GM19438 (cell line): Measurements from ENCODE around the gene FBLN2.

Experiments
- ATAC-seq: cut with Tn5 transposase; IDR thresholded peaks from one replicate; pipeline ENCODE4 v1.9.1; 2021; ENCODE audit warnings: low read depth; ENCODE audit not compliant: unreplicated experiment

Gene FBLN2

DNA sequence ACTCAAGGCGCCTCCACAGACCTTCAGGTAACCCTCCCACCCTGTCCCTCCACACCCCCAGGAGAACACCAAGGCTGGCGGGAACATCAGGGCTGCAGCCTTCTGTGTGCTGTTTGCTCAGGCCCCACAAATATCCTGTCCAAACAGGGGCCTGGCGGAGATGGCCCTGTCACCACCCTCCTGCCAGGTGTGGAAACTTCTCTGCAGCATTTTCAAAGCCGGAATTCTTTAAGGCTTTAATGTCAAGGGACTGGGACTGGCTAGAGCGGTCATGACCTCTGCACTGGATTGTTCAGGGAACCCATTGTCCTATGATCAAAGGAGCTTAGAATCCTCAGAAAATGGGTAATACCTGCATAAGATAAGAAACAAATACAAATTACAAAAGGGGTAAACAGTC lies 46.6 kb downstream of the FBLN2 start:
- no peak for ATAC-seq

- ATAC-seq = no peak
Measured at GRCh38 chr3:13596426-13597205, 47.7 kb downstream of the FBLN2 start.

DNA sequence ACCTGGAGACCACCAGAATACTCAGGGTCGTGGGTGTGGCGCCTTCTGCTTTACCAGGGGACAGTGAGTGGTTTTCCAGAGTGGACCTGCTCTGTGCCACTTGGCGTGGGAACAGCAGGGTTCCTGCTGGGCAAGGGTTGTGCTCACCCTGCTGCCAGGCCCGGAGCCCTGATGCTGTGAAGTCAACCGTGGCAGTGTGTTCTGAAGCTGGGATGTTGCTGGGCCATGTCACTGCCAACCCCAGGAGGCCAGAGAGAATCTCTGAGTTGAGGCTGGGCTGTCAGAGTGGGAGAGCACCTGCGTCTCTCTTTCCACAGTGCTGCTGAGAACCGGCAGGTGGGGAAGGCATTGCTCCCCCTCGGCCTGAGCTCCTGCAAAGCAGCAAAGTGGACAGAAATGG lies 48.7 kb downstream of the FBLN2 start:
- no peak for ATAC-seq

DNA sequence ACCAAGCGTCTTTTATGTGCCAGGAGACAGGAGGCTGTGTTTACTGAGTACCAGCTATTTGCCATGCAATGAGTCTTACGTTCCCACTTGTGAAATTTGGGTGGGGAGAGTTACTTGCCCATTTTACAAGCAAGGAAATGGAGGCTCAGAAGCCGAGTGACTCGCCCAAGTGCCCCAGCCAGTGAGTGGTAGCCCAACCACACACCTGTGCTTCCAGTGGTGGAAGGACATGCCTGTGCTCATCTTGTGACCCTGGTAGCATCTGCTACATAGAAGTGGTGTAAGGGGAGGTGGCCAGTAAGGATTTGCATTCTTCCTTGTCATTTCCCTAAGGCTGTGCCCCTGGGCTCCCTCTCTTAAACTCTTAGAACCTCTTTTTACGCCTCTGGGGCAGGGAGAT lies 49.3 kb downstream of the FBLN2 start:
- no peak for ATAC-seq

GRCh38 chr3:13598926-13599886 lies 50.3 kb downstream of the FBLN2 start:
- ATAC-seq = no peak

DNA sequence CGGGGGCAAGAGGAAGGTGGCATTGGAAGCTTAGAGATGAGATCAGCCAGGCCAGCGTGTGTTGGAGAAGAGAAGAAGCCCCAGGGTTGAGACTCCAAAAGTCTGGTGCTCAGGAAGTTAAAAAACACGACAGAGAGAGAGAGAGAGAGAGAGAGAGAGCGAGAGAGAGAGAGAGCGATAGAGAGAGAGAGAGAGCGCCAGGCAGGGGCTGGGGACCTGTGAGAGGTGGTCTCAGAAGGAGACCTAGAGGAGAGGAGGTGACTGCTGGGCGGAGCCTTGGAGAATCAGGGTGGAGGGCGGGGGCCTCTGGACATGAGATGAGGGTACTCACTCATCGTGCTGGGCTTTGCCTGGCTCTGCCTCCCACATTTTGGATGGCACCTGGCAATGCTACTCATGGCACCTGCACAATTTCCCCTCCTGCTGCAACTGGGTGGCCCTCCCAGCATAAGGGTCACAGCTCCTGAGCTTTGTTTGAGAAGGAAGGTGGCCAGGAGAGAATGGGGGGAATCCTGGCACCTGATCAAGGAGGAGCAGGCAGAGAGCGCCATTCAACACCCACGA lies 51.0 kb downstream of the FBLN2 start:
- no peak for ATAC-seq

- ATAC-seq = no peak
Measured at GRCh38 chr3:13600950-13601691, 52.2 kb downstream of the FBLN2 start.

- no peak for ATAC-seq
Measured at GRCh38 chr3:13601692-13602080, 52.8 kb downstream of the FBLN2 start.

DNA sequence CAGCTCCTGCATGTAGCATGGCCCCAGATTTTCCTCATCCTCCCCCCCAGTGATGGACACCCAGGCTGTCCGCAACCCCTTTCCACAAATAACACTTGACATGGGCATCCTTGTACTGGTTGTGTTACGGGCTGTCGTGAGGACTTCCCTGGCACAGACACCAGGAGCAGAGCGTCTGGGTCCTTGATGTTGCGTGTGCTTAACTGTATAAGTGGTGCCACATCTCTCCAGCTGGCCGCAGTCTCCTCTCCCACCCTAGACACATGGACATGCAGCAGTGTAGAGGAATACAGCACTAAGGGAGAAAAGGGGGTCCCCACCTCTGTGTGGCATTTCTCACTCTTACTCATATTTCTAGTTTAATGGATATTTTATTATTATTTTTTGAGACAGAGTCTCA lies 56.6 kb downstream of the FBLN2 start:
- no peak for ATAC-seq

DNA sequence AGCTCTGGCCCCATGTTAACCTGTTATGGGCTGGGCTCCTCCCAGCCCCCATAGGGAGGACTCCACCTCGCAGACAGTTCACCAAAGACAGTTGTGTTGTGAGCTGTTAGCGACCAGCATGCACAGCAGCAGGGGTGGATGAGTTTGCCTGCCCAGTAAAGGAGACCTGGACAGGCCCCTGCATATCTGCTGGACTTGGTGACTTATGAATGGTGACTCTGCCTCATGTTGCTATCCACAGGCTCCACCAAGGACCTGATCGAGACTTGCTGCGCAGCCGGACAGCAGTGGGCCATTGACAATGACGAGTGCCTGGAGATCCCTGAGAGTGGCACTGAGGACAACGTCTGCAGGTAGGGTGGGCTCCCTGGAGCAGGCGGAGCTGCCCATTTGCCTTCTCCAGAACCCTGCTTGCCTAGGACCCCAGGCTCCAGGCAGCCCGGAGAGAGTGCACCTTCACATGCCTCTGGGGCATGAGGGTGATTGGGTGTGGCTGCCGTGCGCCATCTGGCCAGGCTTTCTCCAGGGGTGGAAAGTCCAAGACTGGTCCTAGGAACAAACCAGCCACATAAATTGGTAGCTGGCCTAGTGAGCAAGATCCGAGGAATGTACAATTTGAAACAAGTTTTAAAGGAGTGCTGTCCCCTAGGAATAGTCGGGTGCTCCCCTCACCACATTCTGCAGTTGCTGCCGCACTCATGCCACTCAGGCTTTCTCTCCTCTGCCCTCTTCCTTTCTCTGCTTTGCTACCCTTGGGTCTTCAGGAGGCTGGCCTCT lies 59.1 kb downstream of the FBLN2 start:
- no peak for ATAC-seq

- no peak for ATAC-seq
Measured at GRCh38 chr3:13608969-13609725, 60.2 kb downstream of the FBLN2 start.

GRCh38 chr3:13610006-13610570 lies 61.2 kb downstream of the FBLN2 start:
- no peak for ATAC-seq

DNA sequence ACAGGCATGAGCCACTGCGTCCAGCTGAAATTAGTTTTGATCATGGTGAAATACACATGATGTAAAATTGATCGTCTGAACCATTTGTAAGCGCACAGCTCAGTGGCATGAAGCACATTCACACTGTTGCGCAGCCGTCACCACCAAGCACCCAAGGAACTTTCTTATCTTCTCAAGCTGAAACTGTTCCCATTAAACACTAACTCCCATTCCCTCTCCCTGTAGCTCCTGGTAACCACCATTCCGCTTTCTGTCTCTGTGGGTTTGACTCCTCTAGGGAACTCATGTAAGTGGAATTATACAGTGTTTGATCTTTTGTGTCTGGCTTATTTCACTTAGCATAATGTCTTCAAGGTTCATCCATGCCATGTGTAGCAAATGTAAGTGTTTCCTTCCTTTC lies 62.3 kb downstream of the FBLN2 start:
- ATAC-seq = no peak

DNA sequence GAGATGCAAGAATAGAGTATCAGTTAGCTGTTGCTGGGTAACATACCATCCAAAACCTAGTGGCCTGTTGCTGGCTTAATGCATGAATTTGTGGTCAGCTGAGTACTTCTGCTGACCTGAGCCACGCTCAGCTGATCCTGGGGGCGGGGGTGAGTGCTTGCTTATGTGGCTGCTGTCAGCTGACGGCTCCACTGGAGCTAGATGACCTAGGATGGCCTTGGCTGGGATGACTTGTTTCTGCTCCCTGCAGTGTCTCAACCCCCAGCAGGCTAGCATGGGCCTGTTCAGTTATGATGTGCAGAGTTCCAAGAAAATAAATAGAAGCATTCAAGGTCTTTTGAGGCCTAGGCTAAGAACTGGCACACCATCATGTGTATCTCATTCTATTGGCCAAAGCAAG lies 63.9 kb downstream of the FBLN2 start:
- ATAC-seq = no peak

GRCh38 chr3:13613343-13614190 lies 64.6 kb downstream of the FBLN2 start:
- ATAC-seq = no peak

DNA sequence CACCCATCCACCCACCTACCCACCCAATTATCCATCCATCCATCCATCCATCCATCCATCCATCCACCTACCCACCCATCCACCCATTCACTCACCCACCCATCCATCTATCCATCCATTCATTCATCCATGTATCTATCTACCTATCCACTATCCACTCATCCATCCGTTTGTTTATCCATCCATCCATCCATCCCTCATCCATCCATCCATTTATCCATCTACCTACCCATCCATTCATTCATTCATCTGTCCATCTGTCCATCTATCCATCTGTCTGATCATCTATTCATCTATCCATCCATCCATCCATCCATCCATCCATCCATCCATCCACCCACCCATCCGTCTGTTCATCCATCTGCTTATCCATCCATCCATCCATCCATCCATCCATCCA lies 65.7 kb downstream of the FBLN2 start:
- no peak for ATAC-seq

DNA sequence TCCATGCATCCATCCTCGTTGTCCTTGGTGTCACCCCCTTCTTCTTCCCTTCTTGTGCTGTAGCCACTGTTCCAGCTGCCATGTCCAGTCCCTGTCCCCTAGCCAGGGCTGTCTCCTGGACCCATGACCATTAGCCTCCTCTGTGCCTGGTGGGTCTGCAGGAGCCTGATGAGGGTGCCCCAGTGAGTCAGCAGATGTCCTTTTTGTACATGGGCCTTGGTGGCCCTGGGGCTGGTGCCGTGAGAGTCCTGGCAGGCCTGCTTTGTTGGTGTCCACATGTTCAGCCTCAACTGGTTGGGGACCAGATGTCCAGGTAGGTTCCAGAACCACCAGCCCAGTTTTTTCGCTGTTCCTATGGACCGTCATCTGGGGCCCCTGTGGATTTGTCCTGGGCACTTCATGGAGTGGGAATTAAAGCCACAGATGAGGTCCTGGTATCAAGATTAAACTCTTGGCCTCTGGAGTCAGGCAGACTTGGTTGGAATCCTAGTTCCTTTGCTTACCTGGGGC lies 66.1 kb downstream of the FBLN2 start:
- ATAC-seq = no peak

GRCh38 chr3:13616359-13616758 lies 67.4 kb downstream of the FBLN2 start:
- no peak for ATAC-seq
